TTC549 (cell line): Measurements from ENCODE around the gene CD177.
"Not testable (repeated sequence)": the region's sequence is repeated elsewhere in the genome, so short reads cannot be mapped to it uniquely, and the experiment has no call there.

ENCODE experiments used
- FAIRE-seq: peaks from 2 replicates; lab custom pipeline; 2012; peaks lifted over from hg19 to GRCh38; lab: Jason Lieb, UNC

Gene CD177

DNA sequence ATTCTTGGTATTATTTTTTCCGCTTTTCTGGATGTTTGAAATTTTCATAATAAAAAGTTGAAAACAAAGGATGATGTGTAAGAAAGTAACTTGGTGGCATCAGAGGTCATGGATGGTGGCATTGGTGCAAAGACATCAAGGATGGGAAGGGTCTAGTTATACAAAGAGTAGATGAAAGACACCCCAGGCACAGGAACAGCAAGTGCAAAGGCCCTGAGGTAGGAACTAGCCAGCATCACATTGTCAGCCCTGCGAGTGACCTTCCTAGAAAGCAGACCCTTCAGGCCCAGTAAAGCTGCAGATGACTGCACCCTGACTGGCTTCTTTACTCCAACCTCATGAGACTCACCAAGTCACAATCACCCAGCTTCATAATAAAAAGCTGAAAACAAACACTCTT is 17.0 kb upstream of the CD177 start:
- not testable (repeated sequence) for FAIRE-seq

DNA sequence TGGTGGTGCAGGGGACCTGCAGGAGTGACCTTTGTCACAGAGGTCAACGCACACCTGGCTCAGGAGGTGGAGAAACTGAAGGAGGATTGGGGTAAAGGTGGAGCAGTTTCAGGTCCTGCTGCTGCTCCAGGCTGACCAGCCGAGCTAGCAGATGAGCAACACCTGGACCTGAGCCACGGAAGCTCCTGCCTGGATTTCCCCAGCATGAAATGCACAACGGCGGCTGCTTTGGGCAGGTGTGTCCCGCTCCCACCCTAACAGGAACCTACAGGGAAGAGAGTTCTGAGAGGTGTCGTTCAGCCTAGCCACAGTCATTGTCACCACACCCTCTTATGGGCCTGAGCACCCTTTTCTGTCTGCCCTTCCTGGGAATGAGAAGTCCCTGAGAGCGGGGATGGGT is 15.7 kb upstream of the CD177 start:
- no peak for FAIRE-seq

DNA sequence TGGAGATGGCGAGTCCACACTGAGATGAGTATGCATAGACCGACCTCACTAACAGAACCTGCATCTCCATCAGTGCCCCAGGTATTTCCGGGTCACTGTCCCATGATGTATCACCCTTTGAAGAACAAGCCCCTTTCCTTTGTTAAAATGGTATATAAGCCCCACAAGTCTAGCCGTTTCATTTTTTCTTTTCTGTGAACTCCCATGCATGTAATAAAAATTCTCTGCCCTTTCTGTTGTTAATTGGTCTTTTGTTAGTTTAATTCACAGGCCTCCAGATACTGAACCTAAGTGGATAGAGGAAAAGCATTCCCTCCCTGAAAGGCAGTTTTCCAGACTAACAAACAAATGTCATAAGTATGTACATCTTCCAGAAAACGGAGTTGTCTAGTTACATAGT is 15.0 kb upstream of the CD177 start:
- FAIRE-seq, result no peak

DNA sequence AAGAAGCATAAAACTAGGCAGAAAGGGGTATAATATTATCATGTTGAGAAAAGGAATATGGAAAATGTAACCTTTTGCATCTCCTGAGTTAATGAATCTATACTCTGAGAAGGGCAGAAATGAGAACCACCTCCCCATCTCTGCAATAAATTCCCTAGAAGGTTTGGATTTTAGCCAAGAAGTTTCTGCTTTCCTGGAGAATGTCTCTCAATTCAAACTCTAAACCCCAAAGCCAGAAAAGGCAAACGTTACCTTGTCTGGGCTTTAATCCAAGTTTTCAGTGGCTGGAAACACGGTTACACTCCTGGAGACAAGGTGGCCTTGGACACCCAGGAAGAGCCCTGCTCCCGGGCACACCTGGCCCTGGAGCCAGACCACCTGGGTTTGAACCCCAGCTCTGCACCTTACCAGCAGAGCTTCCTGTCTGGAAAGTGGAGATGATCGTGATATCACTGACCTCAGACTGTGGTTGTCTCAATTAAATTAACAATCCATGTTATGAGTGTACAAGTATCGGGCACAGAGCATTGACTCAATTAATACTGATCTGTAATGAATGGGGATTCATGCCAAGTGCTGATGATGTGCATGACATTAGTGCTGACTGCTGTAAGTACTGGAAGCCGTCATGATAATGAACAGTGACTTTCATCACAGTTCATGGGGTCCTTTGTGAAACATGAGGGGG is 14.1 kb upstream of the CD177 start:
- not testable (repeated sequence) for FAIRE-seq

DNA sequence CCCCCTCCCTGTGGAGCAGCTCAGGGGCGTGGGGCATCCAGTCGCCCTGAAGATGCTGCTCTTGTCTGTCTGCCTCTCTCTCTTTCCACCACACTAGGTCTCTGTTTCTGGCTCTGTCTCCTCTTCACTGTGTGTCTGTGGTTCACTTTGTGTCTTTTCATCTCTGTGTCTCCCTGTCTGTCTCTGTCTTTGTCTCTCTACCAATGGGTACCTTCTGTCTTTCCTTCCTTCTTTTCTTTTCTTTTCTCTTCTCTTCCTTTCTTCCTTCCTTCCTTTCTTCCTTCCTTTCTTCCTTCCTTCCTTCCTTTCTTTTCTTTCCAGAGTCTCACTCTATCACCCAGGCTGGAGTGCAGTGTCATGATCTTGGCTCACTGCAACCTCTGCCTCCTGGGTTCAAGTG is 13.4 kb upstream of the CD177 start:
- FAIRE-seq, result not testable (repeated sequence)

DNA sequence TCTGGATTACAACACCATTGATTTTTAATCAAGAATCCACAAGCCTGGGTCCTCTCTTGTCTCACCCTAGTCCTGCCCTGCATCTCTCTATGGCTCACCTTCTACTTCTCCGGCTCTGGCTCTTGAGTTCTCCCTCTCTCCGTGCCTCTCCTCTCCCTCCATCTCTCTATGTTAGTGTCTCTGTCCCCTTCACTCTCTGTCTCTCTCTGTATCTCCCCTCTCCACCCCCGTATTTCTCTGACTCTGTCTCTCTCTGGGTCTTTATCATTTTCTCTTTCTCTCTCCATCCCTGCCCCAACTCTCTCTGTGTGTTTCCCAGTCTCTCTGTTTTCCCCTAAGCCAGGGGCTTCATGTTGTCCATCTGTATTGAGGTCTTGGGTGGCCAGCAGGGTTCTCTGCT is 12.4 kb upstream of the CD177 start:
- not testable (repeated sequence) for FAIRE-seq

DNA sequence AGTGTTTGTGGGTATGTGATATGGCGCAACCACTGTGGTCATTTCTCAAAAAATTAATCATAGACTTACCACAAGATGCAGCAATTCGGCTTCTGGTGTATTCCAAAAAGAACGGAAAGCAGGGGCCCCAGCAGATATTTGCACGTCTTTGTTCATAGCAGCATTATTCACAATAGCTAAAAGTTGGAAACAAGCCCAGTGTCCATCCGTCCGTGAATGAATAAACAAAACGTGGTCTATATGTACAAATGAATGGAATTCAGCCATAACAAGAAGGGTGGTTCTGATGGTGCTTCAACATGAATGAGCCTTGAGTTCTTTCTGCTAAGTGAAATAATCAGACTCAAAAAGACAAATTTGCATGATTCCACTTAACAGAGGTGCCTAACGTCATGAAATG is 11.4 kb upstream of the CD177 start:
- FAIRE-seq, result not testable (repeated sequence)

DNA sequence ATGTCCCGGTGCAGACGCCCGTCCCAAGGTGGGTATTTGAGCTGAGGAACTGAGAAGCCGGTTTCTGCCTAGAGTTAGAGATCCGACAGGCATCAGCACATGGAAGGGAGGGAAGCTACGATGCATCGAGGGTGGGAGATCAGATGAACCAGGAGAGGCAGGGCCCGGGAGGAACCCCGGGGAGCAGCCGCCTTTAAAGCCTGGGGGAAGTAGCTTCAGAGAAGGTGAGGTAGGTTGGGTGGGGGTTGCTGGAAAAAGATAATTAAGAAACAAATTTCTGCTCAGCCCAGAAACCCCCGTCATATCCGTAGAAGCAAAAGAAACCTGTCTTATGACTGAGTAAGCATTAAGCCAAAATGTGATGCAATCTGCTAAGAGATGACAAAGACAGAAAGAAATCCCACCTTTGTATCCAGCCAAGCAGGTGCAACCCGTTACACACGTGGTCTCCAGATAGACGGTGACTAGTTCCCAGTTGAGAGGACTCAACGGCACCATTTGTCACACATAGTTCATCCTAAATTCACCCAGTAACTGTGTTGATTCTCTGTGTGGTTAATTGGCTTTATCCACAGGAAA is 9.1 kb upstream of the CD177 start:
- FAIRE-seq, result not testable (repeated sequence)

DNA sequence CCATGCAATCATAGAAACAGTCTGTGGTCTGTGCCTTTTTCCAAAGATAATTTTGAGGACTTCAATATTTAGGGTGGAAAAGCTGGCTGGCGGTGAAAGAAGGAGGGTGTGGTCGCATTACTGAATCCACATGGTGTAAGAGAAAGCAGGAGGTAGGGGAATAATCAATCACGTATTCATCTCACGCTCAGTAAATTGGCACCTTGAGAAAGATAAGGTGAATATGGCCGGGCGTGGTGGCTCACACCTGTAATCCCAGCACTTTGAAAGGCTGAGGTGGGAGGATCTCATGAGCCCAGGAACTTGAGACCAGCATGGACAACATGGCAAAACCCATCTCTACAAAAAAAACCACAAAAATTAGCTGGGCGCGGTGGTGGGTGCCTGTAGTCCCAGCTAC is 3.7 kb upstream of the CD177 start:
- not testable (repeated sequence) for FAIRE-seq

DNA sequence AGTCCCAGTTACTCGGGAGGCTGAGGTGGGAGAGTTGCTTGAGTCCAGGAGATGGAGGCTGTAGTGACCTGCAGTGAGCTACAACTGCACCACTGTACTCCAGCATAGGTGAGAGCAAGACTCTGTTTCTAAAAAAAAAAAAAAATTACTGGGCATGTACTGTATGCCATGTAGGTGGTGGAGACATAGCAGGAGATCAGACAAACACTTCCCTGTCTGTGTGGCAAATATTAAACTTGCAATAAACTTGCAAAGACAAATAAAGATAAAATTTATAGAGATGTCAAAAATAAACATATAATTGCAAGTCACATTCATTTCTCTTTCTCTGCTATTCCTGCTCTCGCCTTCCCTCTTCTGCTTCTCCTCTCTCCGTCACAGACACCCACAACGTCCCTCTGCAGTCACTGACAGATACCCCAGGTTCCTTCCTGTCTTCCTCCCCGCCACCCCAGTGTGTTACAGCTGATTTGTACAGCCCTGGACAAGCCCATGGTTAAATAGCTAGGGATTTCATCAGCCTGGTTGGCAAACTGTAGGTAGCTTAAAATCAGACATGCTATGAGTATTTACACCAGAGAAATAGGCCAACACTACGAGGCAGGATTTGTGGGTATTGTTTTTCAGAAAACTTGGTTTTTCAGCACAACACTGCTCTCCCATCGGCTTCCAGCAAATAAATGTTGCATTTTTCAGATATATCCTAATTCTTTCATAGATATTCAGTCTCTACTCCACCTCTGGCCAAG is 1.3 kb upstream of the CD177 start:
- FAIRE-seq, result no peak

DNA sequence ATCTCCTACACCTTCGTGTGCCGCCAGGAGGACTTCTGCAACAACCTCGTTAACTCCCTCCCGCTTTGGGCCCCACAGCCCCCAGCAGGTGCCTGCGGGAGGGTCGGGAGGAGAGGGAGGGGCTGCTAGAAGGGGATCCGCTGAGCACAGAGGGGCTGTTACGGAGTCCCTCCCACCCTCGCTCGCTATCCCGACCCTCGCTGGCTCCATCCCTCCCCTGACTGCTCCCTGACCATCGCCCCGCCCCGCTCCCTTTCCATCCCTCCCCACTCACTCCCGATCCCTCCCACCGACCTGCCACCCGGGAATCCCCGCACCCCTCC is 780 bp downstream of the CD177 start:
- FAIRE-seq, result no peak

DNA sequence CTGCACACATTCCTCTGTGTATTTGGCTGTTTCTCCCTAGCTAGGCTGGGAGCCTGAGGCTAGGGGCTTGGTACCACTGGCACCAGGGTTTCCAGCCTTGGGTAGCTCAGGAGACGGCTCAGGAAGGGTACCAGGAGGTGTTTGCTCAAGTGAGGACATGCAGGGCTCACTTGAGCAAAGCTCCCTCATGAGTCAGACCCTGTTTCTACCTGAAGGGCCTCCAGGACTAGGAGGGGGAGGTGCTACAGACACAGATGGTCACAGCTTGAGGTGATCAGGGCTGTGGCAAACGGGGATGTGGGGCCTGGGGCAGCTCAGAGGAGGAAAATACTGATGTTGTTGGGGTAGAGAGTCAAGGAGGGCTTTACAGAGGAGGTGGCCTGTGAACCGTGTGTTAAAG is 3.3 kb downstream of the CD177 start:
- not testable (repeated sequence) for FAIRE-seq

DNA sequence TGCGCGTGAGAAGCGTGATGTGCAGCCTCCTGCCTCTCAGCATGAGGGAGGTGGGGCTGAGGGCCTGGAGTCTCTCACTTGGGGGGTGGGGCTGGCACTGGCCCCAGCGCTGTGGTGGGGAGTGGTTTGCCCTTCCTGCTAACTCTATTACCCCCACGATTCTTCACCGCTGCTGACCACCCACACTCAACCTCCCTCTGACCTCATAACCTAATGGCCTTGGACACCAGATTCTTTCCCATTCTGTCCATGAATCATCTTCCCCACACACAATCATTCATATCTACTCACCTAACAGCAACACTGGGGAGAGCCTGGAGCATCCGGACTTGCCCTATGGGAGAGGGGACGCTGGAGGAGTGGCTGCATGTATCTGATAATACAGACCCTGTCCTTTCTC is 8.7 kb downstream of the CD177 start:
- FAIRE-seq, result no peak

DNA sequence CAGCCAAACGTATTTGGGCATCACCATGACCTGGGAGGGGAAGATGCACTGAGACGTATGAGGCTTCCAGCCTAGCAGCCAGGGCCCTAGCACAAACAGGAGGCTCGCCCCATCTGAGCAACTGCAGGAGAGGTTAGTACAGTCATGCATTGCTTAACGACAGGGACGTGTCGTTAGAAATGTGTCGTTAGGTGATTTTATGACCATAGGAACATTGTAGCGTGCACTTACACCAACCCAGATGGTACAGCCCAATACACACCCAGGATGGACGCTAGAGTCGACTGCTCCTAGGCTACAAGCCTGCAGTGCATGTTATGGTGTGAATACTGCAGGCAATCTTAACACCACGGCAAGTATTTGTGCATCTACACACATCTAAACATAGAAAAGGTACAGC is 9.3 kb downstream of the CD177 start:
- no peak for FAIRE-seq

DNA sequence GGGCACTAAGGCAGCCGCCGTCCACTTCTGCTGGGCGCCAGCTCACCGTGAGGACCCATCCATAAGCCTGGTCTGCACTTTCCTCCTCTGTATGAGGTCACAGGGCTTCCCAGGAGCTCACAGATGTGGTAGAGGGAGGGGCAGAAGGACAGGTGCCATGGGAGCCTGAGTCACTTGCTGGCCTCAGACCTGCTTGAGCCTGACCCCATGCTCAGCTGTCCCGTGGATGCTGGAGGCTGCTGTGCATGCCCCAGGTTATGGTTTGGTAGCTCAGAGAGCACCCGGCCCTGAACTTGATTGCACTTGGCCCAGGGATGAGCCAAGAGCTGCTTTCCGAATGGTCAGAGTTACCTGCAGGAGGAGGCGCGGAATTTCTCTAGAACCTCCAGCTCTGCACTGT is 12.2 kb downstream of the CD177 start:
- not testable (repeated sequence) for FAIRE-seq

DNA sequence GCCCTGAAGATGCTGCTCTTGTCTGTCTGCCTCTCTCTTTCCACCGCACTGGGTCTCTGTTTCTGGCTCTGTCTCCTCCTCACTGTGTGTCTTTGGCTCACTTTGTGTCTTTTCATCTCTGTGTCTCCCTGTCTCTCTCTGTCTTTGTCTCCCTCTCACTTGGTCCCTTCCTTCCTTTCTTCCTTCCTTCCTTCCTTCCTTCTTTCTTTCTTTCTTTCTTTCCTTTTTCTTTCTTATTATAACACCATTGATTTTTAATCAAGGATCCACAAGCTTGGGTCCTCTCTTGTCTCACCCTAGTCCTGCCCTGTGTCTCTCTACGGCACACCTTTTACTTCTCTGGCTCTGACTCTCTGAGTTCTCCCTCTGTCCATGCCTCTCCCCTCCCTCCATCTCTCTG is 14.3 kb downstream of the CD177 start:
- no peak for FAIRE-seq

DNA sequence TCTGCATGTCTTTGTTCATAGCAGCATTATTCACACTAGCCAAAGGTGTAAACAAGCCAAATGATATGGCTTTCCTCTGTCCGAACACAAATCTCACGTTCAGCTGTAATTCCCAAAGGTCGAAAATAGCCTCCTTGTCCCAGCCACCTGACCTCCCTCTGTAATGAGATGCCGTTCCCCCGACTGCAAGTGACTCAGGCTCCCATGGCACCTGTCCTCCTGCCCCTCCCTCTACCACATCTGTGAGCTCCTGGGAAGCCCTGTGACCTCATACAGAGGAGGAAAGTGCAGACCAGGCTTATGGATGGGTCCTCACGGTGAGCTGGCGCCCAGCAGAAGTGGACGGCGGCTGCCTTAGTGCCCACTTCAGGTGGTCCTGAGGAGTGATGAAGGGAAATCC is 15.4 kb downstream of the CD177 start:
- not testable (repeated sequence) for FAIRE-seq

DNA sequence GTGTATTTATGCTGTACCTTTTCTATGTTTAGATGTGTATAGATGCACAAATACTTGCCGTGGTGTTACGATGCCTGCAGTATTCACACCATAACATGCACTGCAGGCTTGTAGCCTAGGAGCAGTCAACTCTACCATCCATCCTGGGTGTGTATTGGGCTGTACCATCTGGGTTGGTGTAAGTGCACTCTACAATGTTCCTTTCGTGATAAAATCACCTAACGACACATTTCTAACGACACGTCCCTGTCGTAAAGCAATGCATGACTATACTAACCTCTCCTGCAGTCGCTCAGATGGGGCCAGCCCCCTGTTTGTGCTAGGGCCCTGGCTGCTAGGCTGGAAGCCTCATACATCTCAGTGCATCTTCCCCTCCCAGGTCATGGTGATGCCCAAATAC is 18.4 kb downstream of the CD177 start:
- no peak for FAIRE-seq

DNA sequence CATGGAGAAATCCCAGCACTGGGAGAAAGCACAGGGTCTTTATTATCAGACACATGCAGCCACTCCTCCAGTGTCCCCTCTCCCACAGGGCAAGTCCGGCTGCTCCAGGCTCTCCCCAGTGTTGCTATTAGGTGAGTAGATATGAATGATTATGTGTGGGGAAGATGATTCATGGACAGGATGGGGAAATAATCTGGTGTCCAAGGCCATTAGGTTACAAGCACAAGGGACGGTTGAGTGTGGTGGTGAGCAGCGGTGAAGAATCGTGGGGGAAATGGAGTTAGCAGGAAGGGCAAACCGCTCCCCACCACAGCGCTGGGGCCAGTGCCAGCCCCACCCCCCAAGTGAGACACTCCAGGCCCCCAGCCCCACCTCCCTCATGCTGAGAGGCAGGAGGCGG is 19.0 kb downstream of the CD177 start:
- no peak for FAIRE-seq

DNA sequence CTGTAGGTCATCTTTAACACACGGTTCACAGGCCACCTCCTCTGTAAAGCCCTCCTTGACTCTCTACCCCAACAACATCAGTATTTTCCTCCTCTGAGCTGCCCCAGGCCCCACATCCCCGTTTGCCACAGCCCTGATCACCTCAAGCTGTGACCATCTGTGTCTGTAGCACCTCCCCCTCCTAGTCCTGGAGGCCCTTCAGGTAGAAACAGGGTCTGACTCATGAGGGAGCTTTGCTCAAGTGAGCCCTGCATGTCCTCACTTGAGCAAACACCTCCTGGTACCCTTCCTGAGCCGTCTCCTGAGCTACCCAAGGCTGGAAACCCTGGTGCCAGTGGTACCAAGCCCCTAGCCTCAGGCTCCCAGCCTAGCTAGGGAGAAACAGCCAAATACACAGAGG is 24.1 kb downstream of the CD177 start:
- not testable (repeated sequence) for FAIRE-seq

DNA sequence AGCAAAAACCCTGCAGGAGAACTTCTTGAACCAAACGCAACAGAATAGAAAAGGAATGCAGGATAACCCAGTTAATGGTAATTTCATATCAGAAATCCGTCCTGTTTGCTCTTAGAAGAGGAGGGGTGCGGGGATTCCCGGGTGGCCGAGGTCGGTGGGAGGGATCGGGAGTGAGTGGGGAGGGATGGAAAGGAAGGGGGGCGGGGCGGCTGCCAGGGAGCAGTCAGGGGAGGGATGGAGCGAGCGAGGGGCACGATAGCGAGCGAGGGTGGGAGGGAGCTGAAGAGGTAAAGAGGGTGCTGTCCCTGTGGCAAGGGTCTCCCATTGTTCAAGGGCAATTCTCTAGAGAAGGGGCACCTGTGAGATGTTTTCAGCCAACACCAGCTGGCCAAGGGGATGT is 26.5 kb downstream of the CD177 start:
- no peak for FAIRE-seq

DNA sequence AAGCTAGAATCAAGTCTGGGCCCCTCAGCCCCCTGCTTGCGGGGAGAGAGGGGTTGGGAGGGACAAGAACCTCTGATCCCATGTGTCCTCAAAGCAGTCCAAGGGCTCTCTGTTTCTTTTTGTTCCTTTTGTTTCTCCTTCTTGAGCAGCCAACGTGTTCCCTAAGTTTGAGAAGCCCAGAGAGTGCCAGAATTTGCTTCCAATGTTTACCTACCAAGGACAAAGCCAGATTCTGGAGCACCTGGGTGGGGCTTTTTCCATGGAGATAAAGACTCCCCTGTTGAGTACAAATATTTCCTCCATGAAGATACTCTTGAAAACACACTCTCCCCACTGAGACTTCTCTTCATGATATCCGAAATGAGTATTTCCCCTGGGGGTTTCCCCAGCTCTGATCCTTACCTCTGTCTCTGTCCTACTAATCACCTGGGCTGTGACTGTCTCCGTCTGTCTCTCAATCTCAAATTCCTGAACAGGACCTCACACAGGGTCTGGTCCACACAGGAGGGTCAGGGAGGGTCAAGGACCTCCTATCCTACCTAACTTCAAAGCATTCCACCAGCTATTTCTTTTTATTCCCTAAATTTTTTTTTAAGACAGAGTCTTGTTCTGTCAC is 27.4 kb downstream of the CD177 start:
- FAIRE-seq, result no peak

DNA sequence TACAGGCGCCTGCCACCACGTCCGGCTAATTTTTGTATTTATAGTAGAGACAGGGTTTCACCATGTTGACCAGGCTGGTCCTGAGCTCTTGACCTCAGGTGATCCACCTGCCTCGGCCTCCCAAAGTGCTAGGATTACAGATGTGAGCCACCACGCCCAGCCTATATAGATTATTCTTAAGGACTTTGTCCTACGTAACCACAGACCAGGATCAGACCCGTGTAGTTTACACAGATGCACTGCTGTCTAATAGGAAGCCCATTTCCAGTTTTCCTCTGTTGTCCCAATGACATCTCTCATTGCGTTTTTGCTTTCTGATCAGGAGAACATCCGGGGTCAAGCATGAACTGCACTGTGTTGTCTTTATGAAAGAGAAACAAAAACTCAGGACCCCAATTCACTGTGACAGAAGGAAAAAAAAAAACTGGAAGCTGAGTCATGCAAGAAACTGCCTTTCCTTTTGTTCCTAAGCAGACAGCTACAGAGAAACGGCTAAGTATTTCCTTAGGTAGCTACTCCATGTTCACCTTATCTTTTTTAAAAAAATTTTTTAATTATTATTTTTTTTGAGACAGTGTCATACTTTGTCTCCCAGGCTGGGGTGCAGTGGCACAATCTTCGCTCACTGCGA is 29.2 kb downstream of the CD177 start:
- not testable (repeated sequence) for FAIRE-seq
